Hepatocyte (in vitro differentiated cells): ENCODE results near the gene MAD1L1. TPM values are rescaled to one million over a fixed set of nuclear protein-coding genes. Genes with fewer than 3 reads are reported as not detected.

Source experiments
- DNase-seq: peaks from one replicate; pipeline ENCODE4 v3.0.0-alpha.2; 2016; ENCODE audit warnings: low spot score
- H2AFZ ChIP-seq: fragments of 200-600 bp; sonication (generic); 2 replicates; pipeline ENCODE4 v1.6.0; 2016; ENCODE audit warnings: antibody characterized with exemption, mild to moderate bottlenecking
- H3K27ac ChIP-seq: fragments of 200-600 bp; sonication (generic); 2 replicates; pipeline ENCODE4 v1.5.1; 2016; ENCODE audit warnings: mild to moderate bottlenecking
- H3K27me3 ChIP-seq: fragments of 200-600 bp; sonication (generic); 2 replicates; pipeline ENCODE4 v1.6.1; 2016
- H3K36me3 ChIP-seq: fragments of 200-600 bp; sonication (generic); replicated peaks from 2 replicates; pipeline ENCODE4 v1.5.1; 2016; ENCODE audit warnings: low read depth; ENCODE audit not compliant: insufficient read depth
- H3K4me1 ChIP-seq: fragments of 200-600 bp; sonication (generic); 2 replicates; pipeline ENCODE4 v1.5.1; 2016; ENCODE audit warnings: mild to moderate bottlenecking, moderate library complexity; ENCODE audit not compliant: insufficient read depth
- H3K4me2 ChIP-seq: fragments of 200-600 bp; sonication (generic); 2 replicates; pipeline ENCODE4 v1.6.0; 2016
- H3K4me3 ChIP-seq: fragments of 200-600 bp; sonication (generic); 2 replicates; pipeline ENCODE4 v1.5.1; 2016; ENCODE audit warnings: mild to moderate bottlenecking
- H3K79me2 ChIP-seq: fragments of 200-600 bp; sonication (generic); 2 replicates; pipeline ENCODE4 v1.6.0; 2017; ENCODE audit warnings: mild to moderate bottlenecking
- H3K9me2 ChIP-seq: fragments of 200-600 bp; sonication (generic); replicated peaks from 2 replicates; pipeline ENCODE4 v1.6.0; 2017; ENCODE audit warnings: mild to moderate bottlenecking; ENCODE audit not compliant: insufficient read depth
- H3K9me3 ChIP-seq: fragments of 200-600 bp; sonication (generic); 2 replicates; pipeline ENCODE4 v1.5.1; 2016; ENCODE audit warnings: low read depth, mild to moderate bottlenecking
- H4K20me1 ChIP-seq: fragments of 200-600 bp; sonication (generic); 2 replicates; pipeline ENCODE4 v1.6.0; 2016; ENCODE audit warnings: mild to moderate bottlenecking; ENCODE audit not compliant: insufficient read depth, poor library complexity, severe bottlenecking
- EZH2 ChIP-seq: fragments of 200-600 bp; sonication (generic); IDR thresholded peaks from 2 replicates; pipeline ENCODE4 v1.6.1; 2016; ENCODE audit warnings: antibody characterized with exemption, mild to moderate bottlenecking, borderline replicate concordance
- EZH2phosphoT487 ChIP-seq: fragments of 200-600 bp; sonication (generic); IDR thresholded peaks from one replicate; pipeline ENCODE4 v1.6.1; 2018; ENCODE audit warnings: antibody characterized with exemption, mild to moderate bottlenecking, low read depth, moderate library complexity; ENCODE audit not compliant: unreplicated experiment, severe bottlenecking
- WGBS: methylation state at CpG from one replicate; pipeline ENCODE4 v1.1.6; 2016; ENCODE audit warnings: low lambda C conversion rate; ENCODE audit errors: missing lambda C conversion rate; 5-methylcytosine and 5-hydroxymethylcytosine counted together
- polyA plus RNA-seq: library from polyadenylated mRNA; unstranded; fragments of >200 nt; fragmentation: Nextera tagmentation; extraction: Ambion mirVana; gene quantifications from 2 replicates; pipeline ENCODE4 v1.2.1, GENCODE V29; 2016
- total RNA-seq: library from RNA; depleted of rRNA; stranded (reverse); fragments of >200 nt; gene quantifications from 2 replicates; pipeline ENCODE4 v1.2.3, GENCODE V29; 2014
- TF ChIP-seq, protein P1 (sequence below): fragments of 200-600 bp; sonication (generic); IDR thresholded peaks from 2 replicates; pipeline ENCODE4 v1.5.1; 2016; ENCODE audit warnings: antibody characterized with exemption, mild to moderate bottlenecking; ENCODE audit not compliant: poor library complexity

MAD1L1 gene
- total and polyA plus RNA-seq, 2 experiments from 2014 or later: 30.7 to 31.0 TPM

GRCh38 chr7:1933066-1933750 lies 299.5 kb downstream of the MAD1L1 start:
- no peak overlapping the region for H3K4me3 ChIP-seq
- H3K79me2 ChIP-seq: no peaks in the 10 kb centered on the region
- no peak overlapping the region for H3K4me2 ChIP-seq
- H3K9me3 ChIP-seq: no peaks in the 10 kb centered on the region
- no peaks in the 10 kb centered on the region for H3K27me3 ChIP-seq
- TF ChIP-seq EZH2phosphoT487 (no peak), EZH2 (no peak)
- TF ChIP-seq, protein P1, sequence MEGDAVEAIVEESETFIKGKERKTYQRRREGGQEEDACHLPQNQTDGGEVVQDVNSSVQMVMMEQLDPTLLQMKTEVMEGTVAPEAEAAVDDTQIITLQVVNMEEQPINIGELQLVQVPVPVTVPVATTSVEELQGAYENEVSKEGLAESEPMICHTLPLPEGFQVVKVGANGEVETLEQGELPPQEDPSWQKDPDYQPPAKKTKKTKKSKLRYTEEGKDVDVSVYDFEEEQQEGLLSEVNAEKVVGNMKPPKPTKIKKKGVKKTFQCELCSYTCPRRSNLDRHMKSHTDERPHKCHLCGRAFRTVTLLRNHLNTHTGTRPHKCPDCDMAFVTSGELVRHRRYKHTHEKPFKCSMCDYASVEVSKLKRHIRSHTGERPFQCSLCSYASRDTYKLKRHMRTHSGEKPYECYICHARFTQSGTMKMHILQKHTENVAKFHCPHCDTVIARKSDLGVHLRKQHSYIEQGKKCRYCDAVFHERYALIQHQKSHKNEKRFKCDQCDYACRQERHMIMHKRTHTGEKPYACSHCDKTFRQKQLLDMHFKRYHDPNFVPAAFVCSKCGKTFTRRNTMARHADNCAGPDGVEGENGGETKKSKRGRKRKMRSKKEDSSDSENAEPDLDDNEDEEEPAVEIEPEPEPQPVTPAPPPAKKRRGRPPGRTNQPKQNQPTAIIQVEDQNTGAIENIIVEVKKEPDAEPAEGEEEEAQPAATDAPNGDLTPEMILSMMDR: no peak
- H3K36me3 ChIP-seq: no peaks in the 10 kb centered on the region
- H2AFZ ChIP-seq: no peak overlapping the region
- 88% methylated on average over 27 of the region's 27 CpGs for WGBS
- no peak for DNase-seq
- no peak overlapping the region for H3K27ac ChIP-seq
- H4K20me1 ChIP-seq: no peaks in the 10 kb centered on the region
- H3K9me2 ChIP-seq: no peaks in the 10 kb centered on the region
- H3K4me1 ChIP-seq: no peaks in the 10 kb centered on the region

- H2AFZ ChIP-seq: no peak overlapping the region
- H3K4me2 ChIP-seq: no peak overlapping the region
- H3K4me3 ChIP-seq: no peak overlapping the region
- H3K4me1 ChIP-seq: no peaks in the 10 kb centered on the region
- no peaks in the 10 kb centered on the region for H3K36me3 ChIP-seq
- 98% methylated on average over 9 of the region's 9 CpGs for WGBS
- no peak for TF ChIP-seq EZH2phosphoT487
- TF ChIP-seq, protein P1: no peak
- TF ChIP-seq EZH2: no peak
- DNase-seq: no peak
- no peak overlapping the region for H3K27ac ChIP-seq
- H3K9me3 ChIP-seq: no peaks in the 10 kb centered on the region
- H3K27me3 ChIP-seq: no peaks in the 10 kb centered on the region
- no peaks in the 10 kb centered on the region for H4K20me1 ChIP-seq
- H3K9me2 ChIP-seq: no peaks in the 10 kb centered on the region
- no peaks in the 10 kb centered on the region for H3K79me2 ChIP-seq
Measured at GRCh38 chr7:1931951-1932270, 300.8 kb downstream of the MAD1L1 start.

GRCh38 chr7:1931256-1931950 lies 301.3 kb downstream of the MAD1L1 start:
- DNase-seq: no peak
- WGBS: 91% methylated on average over 20 of the region's 22 CpGs
- H4K20me1 ChIP-seq: peaks cover 3% of the 10 kb centered on the region
- H3K27ac ChIP-seq: no peak overlapping the region
- H3K9me3 ChIP-seq: no peaks in the 10 kb centered on the region
- no peaks in the 10 kb centered on the region for H3K9me2 ChIP-seq
- no peaks in the 10 kb centered on the region for H3K79me2 ChIP-seq
- H3K4me2 ChIP-seq: no peak overlapping the region
- no peaks in the 10 kb centered on the region for H3K36me3 ChIP-seq
- H3K4me3 ChIP-seq: no peak overlapping the region
- no peaks in the 10 kb centered on the region for H3K27me3 ChIP-seq
- TF ChIP-seq, protein P1: no peak
- TF ChIP-seq EZH2: no peak
- TF ChIP-seq EZH2phosphoT487: no peak
- H2AFZ ChIP-seq: no peak overlapping the region
- H3K4me1 ChIP-seq: no peaks in the 10 kb centered on the region
